Endothelial cell of umbilical vein (primary cell): ENCODE results near the gene WIPF3. TPM values are rescaled to one million over a fixed set of nuclear protein-coding genes. Genes with fewer than 3 reads are reported as not detected.

Experiments used
- Bru-seq: library from RNA; stranded (reverse); fragments of 400-500 nt; gene quantifications from one replicate; lab custom pipeline; 2021; lab: Mats Ljungman, UMichigan
- BruChase-seq, 2 experiments: library from RNA; stranded (reverse); fragments of 400-500 nt; gene quantifications; one replicate each; lab custom pipeline; 2021; lab: Mats Ljungman, UMichigan
- BruUV-seq: library from RNA; stranded (reverse); fragments of 400-500 nt; replicated peaks from 2 replicates; lab custom pipeline; 2021; lab: Mats Ljungman, UMichigan
- CTCF ChIA-PET: fragments of 300-600, 350-600 bp; sonication (Branson Sonifier 250); formaldehyde crosslinking; loops from one replicate; lab custom pipeline; 2021; ENCODE audit warnings: antibody characterized with exemption, inconsistent platforms; lab: Charles Lee
- POLR2A ChIA-PET: fragments of 300-600, 350-600 bp; sonication (Branson Sonifier 250); formaldehyde crosslinking; loops from one replicate; lab custom pipeline; 2021; ENCODE audit warnings: antibody characterized with exemption, inconsistent platforms; lab: Charles Lee
- DNase-seq: peaks from one replicate; pipeline ENCODE4 v3.0.0-alpha.2; 2011; ENCODE audit warnings: low read depth, low spot score
- FAIRE-seq: peaks from 2 replicates; lab custom pipeline; 2011; peaks lifted over from hg19 to GRCh38; lab: Jason Lieb, UNC
- H2AFZ ChIP-seq: 2 replicates; pipeline ENCODE4 v1.6.0; 2012; ENCODE audit warnings: low read depth, low read length, control low read depth, inconsistent platforms
- H3K27ac ChIP-seq: 2 replicates; pipeline ENCODE4 v1.5.1; 2011; ENCODE audit warnings: low read depth, mild to moderate bottlenecking, control low read depth, low read length, moderate library complexity; ENCODE audit not compliant: insufficient read depth
- H3K27me3 ChIP-seq, 2 experiments: 2 replicates each; pipeline versions ENCODE4 v1.6.0 to v1.6.1; 2011; ENCODE audit warnings: low read length in 2 of 2, mixed read lengths in 1 of 2; ENCODE audit not compliant: control insufficient read depth in 2 of 2, insufficient read depth in 2 of 2
- H3K36me3 ChIP-seq, 2 experiments: 2 replicates in 1 of 2; 3 replicates in 1 of 2; pipeline ENCODE4 v1.5.1; 2011; ENCODE audit warnings: low read length in 2 of 2, mild to moderate bottlenecking in 1 of 2, moderate library complexity in 1 of 2; ENCODE audit not compliant: control insufficient read depth in 2 of 2, insufficient read depth in 2 of 2; ENCODE audit errors: extremely low read depth in 1 of 2
- H3K4me1 ChIP-seq: 3 replicates; pipeline ENCODE4 v1.5.1; 2011; ENCODE audit warnings: mild to moderate bottlenecking, low read length; ENCODE audit not compliant: control insufficient read depth, insufficient read depth; ENCODE audit errors: extremely low read depth
- H3K4me2 ChIP-seq: 2 replicates; pipeline ENCODE4 v1.6.1; 2011; ENCODE audit warnings: low read length, control low read depth, mixed read lengths; ENCODE audit not compliant: insufficient read depth
- H3K4me3 ChIP-seq, 3 experiments: fragments of 200-600 bp in 1 of 3; sonication (generic), shearing (Covaris generic) in 1 of 3; replicated peaks in 1 of 3; 2 replicates each; pipeline ENCODE4 v1.5.1; 2011 to 2016; ENCODE audit warnings: control low read depth in 3 of 3, low read length in 3 of 3, mild to moderate bottlenecking in 2 of 3, inconsistent platforms in 1 of 3, low read depth in 1 of 3, moderate library complexity in 1 of 3; ENCODE audit not compliant: insufficient read depth in 1 of 3
- H3K79me2 ChIP-seq: 2 replicates; pipeline ENCODE4 v1.6.0; 2012; ENCODE audit warnings: low read length, inconsistent platforms; ENCODE audit not compliant: control insufficient read depth, insufficient read depth
- H3K9ac ChIP-seq: replicated peaks from 2 replicates; pipeline ENCODE3; 2011; ENCODE audit warnings: low read length, control low read depth; ENCODE audit not compliant: insufficient read depth; ENCODE audit errors: extremely low read depth
- H3K9me1 ChIP-seq: replicated peaks from 3 replicates; pipeline ENCODE4 v1.6.0; 2011; ENCODE audit warnings: mild to moderate bottlenecking, low read length; ENCODE audit not compliant: control insufficient read depth, insufficient read depth; ENCODE audit errors: extremely low read depth
- H3K9me3 ChIP-seq: replicated peaks from 2 replicates; pipeline ENCODE4 v1.5.1; 2012; ENCODE audit warnings: low read length, inconsistent platforms; ENCODE audit not compliant: control insufficient read depth, insufficient read depth
- H4K20me1 ChIP-seq: replicated peaks from 2 replicates; pipeline ENCODE3; 2011; ENCODE audit warnings: mild to moderate bottlenecking, low read length; ENCODE audit not compliant: control insufficient read depth, insufficient read depth; ENCODE audit errors: extremely low read depth
- EZH2 ChIP-seq: IDR thresholded peaks from 2 replicates; pipeline ENCODE4 v1.6.1; 2012; ENCODE audit warnings: borderline replicate concordance, low read depth, mild to moderate bottlenecking, moderate library complexity, low read length, inconsistent platforms; ENCODE audit not compliant: severe bottlenecking
- FOS ChIP-seq: IDR thresholded peaks from 2 replicates; pipeline ENCODE4 v1.6.1; 2011; ENCODE audit warnings: mild to moderate bottlenecking, low read length, moderate library complexity, borderline replicate concordance; ENCODE audit not compliant: insufficient read depth
- GATA2 ChIP-seq: IDR thresholded peaks from 2 replicates; pipeline ENCODE4 v1.7.0; 2011; ENCODE audit warnings: low read depth, mild to moderate bottlenecking, moderate library complexity, mixed read lengths, low read length; ENCODE audit not compliant: insufficient read length, insufficient read depth
- JUN ChIP-seq: IDR thresholded peaks from 2 replicates; pipeline ENCODE4 v1.6.1; 2011; ENCODE audit warnings: borderline replicate concordance, low read depth; ENCODE audit not compliant: insufficient read length, insufficient read depth
- MYC ChIP-seq: IDR thresholded peaks from one replicate; pipeline ENCODE4 v1.6.1; 2011; ENCODE audit warnings: mild to moderate bottlenecking, low read depth, low read length
- POLR2A ChIP-seq: IDR thresholded peaks from 2 replicates; pipeline ENCODE4 v1.6.1; 2012; ENCODE audit warnings: low read depth, mild to moderate bottlenecking, control low read depth, low read length
- POLR2AphosphoS5 ChIP-seq: IDR thresholded peaks from 2 replicates; pipeline ENCODE4 v1.6.1; 2012; ENCODE audit warnings: low read depth, mild to moderate bottlenecking, control low read depth, low read length, moderate library complexity; ENCODE audit not compliant: insufficient read depth
- dilution Hi-C: fragments of 300-500 bp; cut with MboI; formaldehyde crosslinking; loops from one replicate; pipeline ENCODE4 v1.15.0; 2019; ENCODE audit warnings: low sequenced_read_pairs; ENCODE audit not compliant: extremely low pct_ligation_motif_present
- intact Hi-C: fragments of 100-400 bp; cut with micrococcal nuclease; formaldehyde crosslinking; loops from one replicate; pipeline ENCODE4 v1.10.0; 2022
- long read RNA-seq: library from polyadenylated mRNA; stranded (forward); transcript quantifications from one replicate; pipeline ENCODE4 v2.0.0, GENCODE V29; 2021
- polyA minus RNA-seq, 3 experiments: library from RNA; depleted of rRNA, polyadenylated mRNA; stranded (reverse); fragments of >200 nt; gene quantifications; 1 replicate in 1 of 3; 2 replicates in 2 of 3; pipeline ENCODE4 v1.2.3, GENCODE V29; 2011
- polyA plus RNA-seq, 4 experiments: library from polyadenylated mRNA; depleted of rRNA in 3 of 4; stranded (reverse) in 3 of 4; unstranded in 1 of 4; fragments of >200 nt; gene quantifications; 2 replicates each; pipeline versions ENCODE4 v1.2.1 to v1.2.3, GENCODE V29; 2011 to 2012; ENCODE audit warnings: missing spikeins in 1 of 4
- total RNA-seq: library from RNA; stranded (reverse); gene quantifications from 2 replicates; pipeline ENCODE4 v1.2.3, GENCODE V29; 2021
- TF ChIP-seq, protein P1 (sequence below): IDR thresholded peaks from 2 replicates; pipeline ENCODE4 v1.6.1; 2011; ENCODE audit not compliant: insufficient read depth, insufficient read length
- TF ChIP-seq, protein P2 (sequence below), 2 donors: IDR thresholded peaks; 1 replicate in 1 of 2; 2 replicates in 1 of 2; pipeline ENCODE4 v1.5.1; 2011; ENCODE audit warnings: low read length in 2 of 2, mild to moderate bottlenecking in 2 of 2, moderate library complexity in 2 of 2, control low read depth in 1 of 2, inconsistent platforms in 1 of 2, low read depth in 1 of 2; ENCODE audit not compliant: insufficient read depth in 1 of 2; ENCODE audit errors: extremely low read depth in 1 of 2

Gene WIPF3, protein sequence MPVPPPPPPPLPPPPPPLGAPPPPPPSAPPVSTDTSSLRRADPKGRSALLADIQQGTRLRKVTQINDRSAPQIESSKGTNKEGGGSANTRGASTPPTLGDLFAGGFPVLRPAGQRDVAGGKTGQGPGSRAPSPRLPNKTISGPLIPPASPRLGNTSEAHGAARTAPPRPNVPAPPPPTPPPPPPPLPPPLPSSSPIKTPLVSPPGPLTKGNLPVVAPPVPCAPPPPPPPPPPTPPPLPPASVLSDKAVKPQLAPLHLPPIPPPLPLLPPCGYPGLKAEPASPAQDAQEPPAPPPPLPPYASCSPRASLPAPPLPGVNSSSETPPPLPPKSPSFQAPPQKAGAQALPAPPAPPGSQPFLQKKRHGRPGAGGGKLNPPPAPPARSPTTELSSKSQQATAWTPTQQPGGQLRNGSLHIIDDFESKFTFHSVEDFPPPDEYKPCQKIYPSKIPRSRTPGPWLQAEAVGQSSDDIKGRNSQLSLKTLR
- total RNA-seq (0.35 TPM in 1 of 2 replicates, not detected in the other), polyA plus RNA-seq (0.01 and 0.03 TPM in 2 replicates), polyA minus RNA-seq (0.06 TPM in 1 of 2 replicates, not detected in the other), Bru-seq, nascent RNA (percentile 12 among the genes with signal in this experiment), BruChase-seq, experiment 1, labeled RNA remaining after a 6-hour chase (percentile 2 among the genes with signal in this experiment), BruChase-seq, experiment 2, labeled RNA remaining after a 2-hour chase (percentile 4 among the genes with signal in this experiment)
- 0.05 and 0.07 TPM in 2 replicates for polyA plus RNA-seq (2011; cell fraction: cytosol; rRNA removed)
- polyA plus RNA-seq (2011; cell fraction: nucleus; rRNA removed), result 0.03 and 0.08 TPM in 2 replicates
- polyA plus RNA-seq (2012), result 0.04 TPM in 1 of 2 replicates, not detected in the other
- not detected for polyA minus RNA-seq (2011; cell fraction: cytosol; rRNA and poly(A)+ RNA removed)
- not detected in 2 replicates for polyA minus RNA-seq (2011; cell fraction: nucleus; rRNA and poly(A)+ RNA removed)
- long read RNA-seq, result 0 reads

DNA sequence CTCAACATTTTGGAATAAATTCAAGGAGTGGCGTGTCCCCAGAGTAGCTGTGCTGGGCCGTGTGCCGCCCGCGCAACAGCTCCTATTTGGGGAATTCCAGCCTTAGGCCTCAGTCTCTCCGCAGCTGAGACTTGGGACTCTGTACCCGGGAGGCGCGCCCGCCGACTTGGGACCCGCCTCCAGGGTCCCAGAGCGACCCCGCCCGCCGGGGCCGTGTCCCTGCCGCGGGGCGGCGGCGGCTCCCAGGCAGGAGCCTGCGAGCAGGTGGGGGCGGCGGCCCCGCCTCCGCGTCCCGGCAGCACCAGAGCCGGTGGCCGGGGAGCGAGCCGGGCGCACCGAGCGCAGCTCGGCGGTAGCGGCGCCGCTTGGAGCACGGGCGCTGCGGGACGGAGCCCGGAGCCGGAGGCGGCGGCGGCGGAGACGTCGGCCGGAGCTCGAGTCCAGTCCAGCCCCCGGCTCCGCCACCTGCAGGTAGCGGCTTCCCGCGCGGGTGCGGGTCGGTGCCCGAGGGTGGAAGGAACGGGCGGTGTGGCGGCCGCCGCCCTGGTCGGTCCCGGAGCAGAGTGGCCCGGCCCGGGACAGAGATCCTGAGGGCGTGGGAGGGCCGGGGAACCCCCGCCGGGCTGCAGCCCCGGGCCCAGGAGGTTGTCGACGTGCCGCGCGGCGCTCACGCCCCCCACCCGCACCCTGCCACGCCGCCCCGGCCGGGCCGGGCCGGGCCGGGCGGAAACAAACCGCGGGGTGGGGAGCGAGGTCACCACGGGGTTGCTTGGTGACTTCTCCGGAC, at the start of gene WIPF3:
Gene WIPF3 (plus strand): TSS at position 301 of the 787 bp plus-strand sequence. CDS start 28,217 bp downstream, outside the sequence.
- TF ChIP-seq, protein P1, sequence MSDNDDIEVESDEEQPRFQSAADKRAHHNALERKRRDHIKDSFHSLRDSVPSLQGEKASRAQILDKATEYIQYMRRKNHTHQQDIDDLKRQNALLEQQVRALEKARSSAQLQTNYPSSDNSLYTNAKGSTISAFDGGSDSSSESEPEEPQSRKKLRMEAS, result no peak
- TF ChIP-seq, protein P2, sequence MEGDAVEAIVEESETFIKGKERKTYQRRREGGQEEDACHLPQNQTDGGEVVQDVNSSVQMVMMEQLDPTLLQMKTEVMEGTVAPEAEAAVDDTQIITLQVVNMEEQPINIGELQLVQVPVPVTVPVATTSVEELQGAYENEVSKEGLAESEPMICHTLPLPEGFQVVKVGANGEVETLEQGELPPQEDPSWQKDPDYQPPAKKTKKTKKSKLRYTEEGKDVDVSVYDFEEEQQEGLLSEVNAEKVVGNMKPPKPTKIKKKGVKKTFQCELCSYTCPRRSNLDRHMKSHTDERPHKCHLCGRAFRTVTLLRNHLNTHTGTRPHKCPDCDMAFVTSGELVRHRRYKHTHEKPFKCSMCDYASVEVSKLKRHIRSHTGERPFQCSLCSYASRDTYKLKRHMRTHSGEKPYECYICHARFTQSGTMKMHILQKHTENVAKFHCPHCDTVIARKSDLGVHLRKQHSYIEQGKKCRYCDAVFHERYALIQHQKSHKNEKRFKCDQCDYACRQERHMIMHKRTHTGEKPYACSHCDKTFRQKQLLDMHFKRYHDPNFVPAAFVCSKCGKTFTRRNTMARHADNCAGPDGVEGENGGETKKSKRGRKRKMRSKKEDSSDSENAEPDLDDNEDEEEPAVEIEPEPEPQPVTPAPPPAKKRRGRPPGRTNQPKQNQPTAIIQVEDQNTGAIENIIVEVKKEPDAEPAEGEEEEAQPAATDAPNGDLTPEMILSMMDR (IDR thresholded peaks at IDR 0.05; ENCODE audit: extremely low read depth in 1 of 2, insufficient read depth in 1 of 2, low read depth in 1 of 2, low read length in 2 of 2), result no peak
- TF ChIP-seq MYC, result no peak
- no peak for TF ChIP-seq POLR2AphosphoS5
- TF ChIP-seq POLR2A, result no peak
- no peak for TF ChIP-seq EZH2
- TF ChIP-seq JUN, result no peak
- no peak for TF ChIP-seq FOS
- no peak for TF ChIP-seq GATA2
- intact Hi-C loops (loop anchor here (5.0 kb wide), 1 partner anchor 59 kb away; no protein-coding TSS in a partner anchor), dilution Hi-C loops (no loop called here)
- Histone ChIP-seq H3K36me3 (no peaks in the 10 kb centered on the region), H4K20me1 (no peaks in the 10 kb centered on the region), H3K9me1 (no peaks in the 10 kb centered on the region), H3K9me3 (no peaks in the 10 kb centered on the region), H3K9ac (no peak within 1 kb of the TSS), H3K27me3 (peaks cover 44 to 62% of the 10 kb centered on the region in 2 experiments), H3K27ac (no peak within 1 kb of the TSS), H3K79me2 (no peaks in the 10 kb centered on the region), H3K4me3 (peak within 1 kb of the TSS in 1 of 3 experiments; percentile 30), H3K4me1 (peaks cover 3% of the 10 kb centered on the region), H2AFZ (peak within 1 kb of the TSS; percentile 41), H3K4me2 (peak within 1 kb of the TSS; percentile 44)
- DNase-seq (peak; percentile 1), FAIRE-seq (no peak)
- CTCF ChIA-PET, result interaction anchor here (1.0 to 1.4 kb wide), 4 partner anchors 10 to 171 kb away, joined by 3 to 5 read pairs (median 4); no protein-coding TSS in a partner anchor
- POLR2A ChIA-PET, result no interaction called here
- no TSS peak for BruUV-seq
